PC-3 (cell line): ENCODE measurements around the gene FUT2.

Experiments used
- CTCF ChIP-seq: fragments of 300-600 bp; sonication (generic); conservative IDR thresholded peaks from 2 replicates; pipeline ENCODE4 v1.5.1; 2017; ENCODE audit warnings: antibody characterized with exemption, low read depth, mild to moderate bottlenecking, low read length
- EZH2phosphoT487 ChIP-seq: fragments of 300-600 bp; sonication (generic); IDR thresholded peaks from 2 replicates; pipeline ENCODE4 v1.6.1; 2018; ENCODE audit warnings: mild to moderate bottlenecking, antibody characterized with exemption, low read length, borderline replicate concordance

GRCh38 chr19:48664476-48664875 is 31.3 kb upstream of the FUT2 start:
- TF ChIP-seq EZH2phosphoT487 (no peak), CTCF (no peak)
